Activated B cell treated with CpG ODN at 0.5 μM for 24 hours (primary cell): ENCODE measurements around the gene C22orf23. TPM values are rescaled to one million over a fixed set of nuclear protein-coding genes. Genes with fewer than 3 reads are reported as not detected.
"Not testable (repeated sequence)": the region's sequence is repeated elsewhere in the genome, so short reads cannot be mapped to it uniquely, and the experiment has no call there.

Experiments used
- ATAC-seq: fragments of 200-7000 bp; cut with Tn5 transposase; one replicate; pipeline ENCODE4 v1.10.0; 2021; ENCODE audit warnings: low read depth, mild to moderate bottlenecking, moderate library complexity
- CTCF ChIA-PET: fragments of 350-600 bp; sonication (Branson Sonifier 250); formaldehyde crosslinking; loops from one replicate; lab custom pipeline; 2021; ENCODE audit warnings: antibody characterized with exemption; lab: Charles Lee
- POLR2A ChIA-PET: fragments of 350-600 bp; sonication (Branson Sonifier 250); formaldehyde crosslinking; loops from one replicate; lab custom pipeline; 2021; ENCODE audit warnings: antibody characterized with exemption; lab: Charles Lee
- DNase-seq: peaks from one replicate; pipeline ENCODE4 v3.0.0; 2022
- H3K27ac Mint-ChIP-seq: one replicate; pipeline ENCODE4 v1.8.0; 2020; ENCODE audit warnings: mixed read lengths
- H3K27me3 Mint-ChIP-seq: one replicate; pipeline ENCODE4 v1.8.0; 2021; ENCODE audit warnings: mixed read lengths
- H3K36me3 Mint-ChIP-seq: one replicate; pipeline ENCODE4 v1.8.0; 2021; ENCODE audit warnings: low read depth, mixed read lengths
- H3K4me1 Mint-ChIP-seq: one replicate; pipeline ENCODE4 v1.8.0; 2021; ENCODE audit warnings: mixed read lengths
- H3K4me3 Mint-ChIP-seq: one replicate; pipeline ENCODE4 v1.8.0; 2020; ENCODE audit warnings: mild to moderate bottlenecking, mixed read lengths
- H3K9me3 Mint-ChIP-seq: one replicate; pipeline ENCODE4 v1.8.0; 2020; ENCODE audit warnings: mixed read lengths
- intact Hi-C: fragments of 100-400 bp; cut with micrococcal nuclease; formaldehyde crosslinking; loops from one replicate; pipeline ENCODE4 v1.15.1; 2024
- total RNA-seq: library from RNA; stranded (reverse); gene quantifications from 2 replicates; pipeline ENCODE4 v1.2.3, GENCODE V29; 2022
- TF ChIP-seq, protein P1 (sequence below): fragments of 200-600 bp; IDR thresholded peaks from one replicate; pipeline ENCODE4 v1.8.0; 2022; ENCODE audit warnings: antibody characterized with exemption, mild to moderate bottlenecking

Gene C22orf23
- total RNA-seq, 1 donor from 2014 or later, result 0.16 TPM

DNA sequence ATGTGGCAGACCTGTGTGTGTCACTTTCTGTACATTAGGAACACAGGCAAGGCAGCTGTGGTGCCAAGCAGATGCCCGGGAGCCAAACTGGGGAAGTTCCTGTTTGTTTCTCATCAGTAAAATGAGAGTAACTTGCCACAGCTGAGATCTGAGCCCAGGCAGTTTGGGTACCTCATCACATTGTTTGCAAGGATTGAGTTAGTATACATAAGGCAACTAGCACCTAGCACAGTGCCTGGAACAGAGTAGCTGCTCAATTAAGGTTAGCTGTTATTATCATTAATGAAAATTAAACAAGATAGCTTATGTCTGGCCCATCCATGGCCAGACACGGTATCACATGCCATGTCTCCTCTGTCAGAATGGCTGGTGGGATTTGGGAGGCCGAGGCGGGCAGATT, 23.1 kb upstream of the C22orf23 start:
- Mint-ChIP-seq H3K27me3 (no peaks in the 10 kb centered on the region), H3K36me3 (peaks cover 25% of the 10 kb centered on the region), H3K4me1 (no peaks in the 10 kb centered on the region), H3K27ac (no peak overlapping the region), H3K4me3 (no peak overlapping the region), H3K9me3 (no peaks in the 10 kb centered on the region)
- ChIA-PET POLR2A (no interaction called here), CTCF (no interaction called here)
- DNase-seq (no peak), ATAC-seq (no peak)
- TF ChIP-seq, protein P1, sequence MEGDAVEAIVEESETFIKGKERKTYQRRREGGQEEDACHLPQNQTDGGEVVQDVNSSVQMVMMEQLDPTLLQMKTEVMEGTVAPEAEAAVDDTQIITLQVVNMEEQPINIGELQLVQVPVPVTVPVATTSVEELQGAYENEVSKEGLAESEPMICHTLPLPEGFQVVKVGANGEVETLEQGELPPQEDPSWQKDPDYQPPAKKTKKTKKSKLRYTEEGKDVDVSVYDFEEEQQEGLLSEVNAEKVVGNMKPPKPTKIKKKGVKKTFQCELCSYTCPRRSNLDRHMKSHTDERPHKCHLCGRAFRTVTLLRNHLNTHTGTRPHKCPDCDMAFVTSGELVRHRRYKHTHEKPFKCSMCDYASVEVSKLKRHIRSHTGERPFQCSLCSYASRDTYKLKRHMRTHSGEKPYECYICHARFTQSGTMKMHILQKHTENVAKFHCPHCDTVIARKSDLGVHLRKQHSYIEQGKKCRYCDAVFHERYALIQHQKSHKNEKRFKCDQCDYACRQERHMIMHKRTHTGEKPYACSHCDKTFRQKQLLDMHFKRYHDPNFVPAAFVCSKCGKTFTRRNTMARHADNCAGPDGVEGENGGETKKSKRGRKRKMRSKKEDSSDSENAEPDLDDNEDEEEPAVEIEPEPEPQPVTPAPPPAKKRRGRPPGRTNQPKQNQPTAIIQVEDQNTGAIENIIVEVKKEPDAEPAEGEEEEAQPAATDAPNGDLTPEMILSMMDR, result no peak
- intact Hi-C loops, result no loop called here

DNA sequence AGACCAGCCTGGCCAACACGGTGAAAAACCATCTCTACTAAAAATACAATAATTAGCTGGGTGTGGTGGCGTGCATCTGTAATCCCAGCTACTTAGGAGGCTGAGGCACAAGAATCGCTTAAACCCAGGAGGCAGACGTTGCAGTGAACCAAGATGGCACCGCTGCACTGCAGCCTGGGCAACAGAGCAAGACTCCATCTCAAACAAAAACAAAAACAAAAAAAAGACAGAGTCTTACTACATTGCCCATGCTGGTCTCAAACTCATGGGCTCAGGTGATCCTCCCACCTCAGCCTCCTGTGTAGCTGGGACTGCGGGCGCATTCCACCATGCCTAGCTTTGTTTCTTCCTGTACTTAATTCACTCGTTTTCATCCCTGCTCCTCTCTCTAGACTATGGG, 22.6 kb upstream of the C22orf23 start:
- H3K27ac Mint-ChIP-seq, ATAC-seq, POLR2A ChIA-PET, intact Hi-C loops, H3K4me3 Mint-ChIP-seq, DNase-seq, H3K9me3 Mint-ChIP-seq, H3K27me3 Mint-ChIP-seq, H3K4me1 Mint-ChIP-seq: not testable (repeated sequence)
- CTCF ChIA-PET, result interaction anchor here (1.1 kb wide), 1 partner anchor 10 kb away, joined by 4 read pairs; no protein-coding TSS in a partner anchor
- peaks cover 27% of the 10 kb centered on the region for H3K36me3 Mint-ChIP-seq

DNA sequence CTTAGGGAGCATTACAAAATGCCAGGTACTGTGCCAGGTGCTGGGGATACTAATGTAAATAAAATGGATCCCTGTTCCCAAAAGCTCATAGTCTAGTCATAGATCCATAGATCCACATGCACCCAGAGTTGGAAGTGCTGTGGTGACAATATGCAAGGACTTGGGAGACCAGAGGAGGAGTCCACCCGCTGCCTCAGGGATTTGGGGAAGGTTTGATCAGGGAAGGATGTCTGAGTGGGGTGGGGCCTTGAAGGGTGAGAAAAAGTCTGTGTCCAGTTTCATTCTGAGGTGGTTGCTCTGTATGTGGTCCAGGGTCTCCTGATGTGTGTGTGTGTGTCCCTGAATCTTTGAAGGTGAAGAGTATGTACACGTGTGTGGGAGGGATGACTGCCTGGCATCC, 21.8 kb upstream of the C22orf23 start:
- ATAC-seq (no peak), DNase-seq (no peak)
- intact Hi-C loops, result no loop called here
- no peaks in the 10 kb centered on the region for H3K9me3 Mint-ChIP-seq
- CTCF ChIA-PET, result interaction anchor here (1.1 kb wide), 1 partner anchor 10 kb away, joined by 4 read pairs; no protein-coding TSS in a partner anchor
- H3K27ac Mint-ChIP-seq, result no peak overlapping the region
- TF ChIP-seq, protein P1, result no peak
- H3K27me3 Mint-ChIP-seq, result no peaks in the 10 kb centered on the region
- peaks cover 30% of the 10 kb centered on the region for H3K36me3 Mint-ChIP-seq
- H3K4me1 Mint-ChIP-seq, result no peaks in the 10 kb centered on the region
- H3K4me3 Mint-ChIP-seq, result no peak overlapping the region
- POLR2A ChIA-PET, result no interaction called here

DNA sequence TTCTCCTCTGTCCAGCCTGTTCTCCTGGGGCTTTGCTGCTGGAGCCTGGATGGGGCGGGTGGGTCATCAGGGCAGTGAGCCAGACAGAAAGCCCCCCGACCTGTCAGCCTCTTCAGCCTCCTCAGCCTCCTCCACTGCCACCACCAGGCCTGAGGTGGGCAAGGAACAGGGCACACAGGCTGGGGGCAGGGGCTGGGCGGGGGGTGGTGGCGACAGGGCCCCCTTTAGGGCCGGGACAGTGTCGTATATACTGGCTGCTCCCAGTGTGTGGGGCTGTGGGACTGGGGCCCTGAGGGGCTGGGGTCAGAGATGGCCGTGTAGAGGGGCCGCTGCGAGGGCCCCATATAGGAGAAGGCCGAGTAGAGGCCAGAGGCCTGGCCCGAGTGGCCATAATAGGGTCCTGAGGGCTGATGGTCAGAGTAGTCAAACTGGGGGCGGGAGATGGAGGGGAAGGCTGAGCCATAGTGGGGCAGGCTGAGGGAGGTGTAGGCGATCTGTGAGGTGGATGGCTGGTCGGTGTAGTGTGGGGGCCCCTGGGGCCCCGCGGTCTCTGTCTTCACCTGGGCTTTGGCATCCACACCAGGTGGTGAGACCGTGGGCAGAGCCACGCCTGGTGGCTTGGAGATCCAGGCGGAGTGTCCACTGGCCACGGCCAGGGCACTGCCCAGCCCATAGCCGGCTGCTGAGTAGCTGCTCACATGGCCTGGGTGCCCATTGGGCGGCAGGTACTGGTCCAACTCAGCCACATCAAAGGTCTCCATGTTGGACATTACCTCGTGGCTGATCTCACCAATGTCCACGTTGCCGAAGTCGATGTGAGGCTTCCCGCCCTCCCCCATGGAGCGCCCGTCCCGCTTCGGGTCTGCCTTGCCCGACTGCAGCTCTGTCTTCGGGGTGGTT, 20.1 kb upstream of the C22orf23 start:
- no peak for ATAC-seq
- no peaks in the 10 kb centered on the region for H3K27me3 Mint-ChIP-seq
- H3K27ac Mint-ChIP-seq, result no peak overlapping the region
- CTCF ChIA-PET, result no interaction called here
- H3K4me3 Mint-ChIP-seq, result no peak overlapping the region
- H3K4me1 Mint-ChIP-seq, result no peaks in the 10 kb centered on the region
- intact Hi-C loops, result no loop called here
- H3K36me3 Mint-ChIP-seq, result peaks cover 42% of the 10 kb centered on the region
- DNase-seq, result no peak
- no peaks in the 10 kb centered on the region for H3K9me3 Mint-ChIP-seq
- TF ChIP-seq, protein P1, result no peak
- POLR2A ChIA-PET, result no interaction called here

DNA sequence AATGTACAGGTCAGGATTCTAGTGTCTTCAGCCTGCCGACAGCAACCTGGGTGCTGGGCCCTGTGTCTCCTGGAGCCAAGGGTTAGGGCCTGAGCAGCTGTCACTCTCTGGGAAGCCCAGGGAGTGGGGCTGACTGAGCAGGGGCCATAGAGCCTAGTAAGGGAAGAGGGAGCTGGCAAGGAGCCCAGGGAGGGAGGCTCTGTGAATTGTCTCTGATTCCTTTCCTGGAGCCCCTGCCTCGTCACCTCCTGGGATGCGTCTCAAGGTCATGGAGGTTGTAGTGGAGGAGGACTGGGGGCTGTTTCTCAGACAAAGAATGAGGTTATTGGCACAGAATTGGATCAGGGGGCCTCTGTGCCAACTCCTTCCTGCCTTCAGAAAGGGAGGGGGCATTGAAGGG, 19.1 kb upstream of the C22orf23 start:
- ChIA-PET CTCF (no interaction called here), POLR2A (no interaction called here)
- H3K9me3 Mint-ChIP-seq, result no peaks in the 10 kb centered on the region
- no peak overlapping the region for H3K27ac Mint-ChIP-seq
- ATAC-seq, result no peak
- H3K4me1 Mint-ChIP-seq, result no peaks in the 10 kb centered on the region
- intact Hi-C loops, result no loop called here
- peaks cover 51% of the 10 kb centered on the region for H3K36me3 Mint-ChIP-seq
- H3K4me3 Mint-ChIP-seq, result no peak overlapping the region
- no peaks in the 10 kb centered on the region for H3K27me3 Mint-ChIP-seq
- no peak for DNase-seq
- TF ChIP-seq, protein P1, result no peak
